GM19023 (cell line): ENCODE results near the gene MAK.
"Not testable (repeated sequence)": the region's sequence is repeated elsewhere in the genome, so short reads cannot be mapped to it uniquely, and the experiment has no call there.

Experiments used
- ATAC-seq: cut with Tn5 transposase; IDR thresholded peaks from one replicate; pipeline ENCODE4 v1.9.1; 2021; ENCODE audit warnings: mild to moderate bottlenecking, moderate library complexity; ENCODE audit not compliant: unreplicated experiment

The MAK gene

GRCh38 chr6:10792101-10792500 lies 46.2 kb downstream of the MAK start:
- no peak for ATAC-seq

DNA sequence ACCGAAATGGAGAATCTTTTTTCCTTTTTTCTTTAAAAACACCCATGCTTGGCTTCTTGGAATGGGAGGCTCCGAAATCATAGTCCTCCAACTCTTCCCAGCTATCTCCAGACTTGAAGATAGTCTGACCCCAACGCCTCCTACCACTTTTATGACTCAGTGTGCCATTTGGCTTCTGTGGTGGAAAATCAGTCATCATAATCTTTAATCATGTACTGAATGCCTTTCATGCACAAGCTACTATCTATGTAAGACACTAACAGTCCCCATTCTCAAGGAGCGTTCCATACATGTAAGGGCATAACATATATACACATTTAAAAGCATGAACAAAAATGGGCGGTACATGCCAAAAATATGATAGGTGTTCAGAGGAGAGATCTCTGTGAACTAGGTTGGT lies 46.7 kb downstream of the MAK start:
- no peak for ATAC-seq

DNA sequence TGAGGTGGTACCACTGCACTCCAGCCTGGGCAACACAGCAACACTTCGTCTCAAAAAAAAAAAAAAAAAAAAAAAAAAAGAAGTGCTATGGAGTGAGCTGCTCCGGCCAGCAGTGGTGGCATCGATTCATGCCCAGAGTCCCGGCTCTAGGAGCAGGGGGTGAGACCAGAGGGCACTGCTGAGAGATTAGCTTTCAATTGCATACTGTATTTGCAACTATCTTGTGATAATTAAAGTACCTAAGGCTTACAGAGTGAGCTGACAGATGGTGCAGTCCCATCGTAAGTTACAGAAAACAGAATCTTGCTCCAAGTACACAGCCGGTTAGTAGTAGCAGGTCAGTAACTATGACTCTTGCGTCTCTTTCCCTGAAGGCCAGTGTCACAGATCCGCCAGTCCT lies 59.3 kb downstream of the MAK start:
- ATAC-seq = no peak

DNA sequence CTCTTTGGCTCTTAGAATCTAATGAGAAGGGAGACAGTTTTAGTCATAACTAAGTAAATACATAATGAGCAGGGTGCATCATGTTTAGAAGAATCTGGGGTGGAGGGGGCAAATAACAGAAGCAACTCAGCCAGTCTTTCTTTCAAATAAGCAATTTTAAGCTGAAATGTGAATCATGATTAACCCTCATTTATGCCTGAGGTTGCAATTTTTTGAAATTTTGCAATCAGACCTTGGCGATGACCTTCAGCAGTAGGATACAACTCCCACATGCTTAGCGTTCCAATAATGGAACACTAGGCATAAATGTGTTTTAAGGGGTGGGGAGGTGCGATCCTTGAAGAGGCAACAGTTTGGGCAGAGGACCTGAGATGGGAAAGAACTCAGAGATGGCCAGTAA lies 60.1 kb downstream of the MAK start:
- ATAC-seq = no peak

- no peak for ATAC-seq
These were observed 66.9 kb downstream of the MAK start for GRCh38 chr6:10771371-10771894.

DNA sequence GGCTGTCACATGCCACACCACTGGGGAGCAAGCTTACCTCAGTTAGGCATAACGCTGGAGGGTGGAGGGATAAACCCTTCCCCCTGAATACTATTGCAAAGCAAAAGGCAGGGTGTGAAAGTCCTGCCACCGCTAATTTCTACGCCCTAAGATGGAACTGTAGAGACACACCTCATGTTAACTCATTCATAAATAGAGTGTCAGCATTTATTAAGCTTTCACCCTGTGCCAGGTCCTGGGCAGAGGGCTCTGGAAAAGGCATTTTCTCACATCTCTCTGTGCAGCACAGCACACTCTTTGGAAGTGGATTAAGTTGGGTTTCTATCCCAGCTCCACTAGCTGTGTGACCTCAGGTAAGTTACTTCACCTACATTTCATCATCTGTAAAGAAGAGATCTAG lies 68.9 kb downstream of the MAK start:
- no peak for ATAC-seq

DNA sequence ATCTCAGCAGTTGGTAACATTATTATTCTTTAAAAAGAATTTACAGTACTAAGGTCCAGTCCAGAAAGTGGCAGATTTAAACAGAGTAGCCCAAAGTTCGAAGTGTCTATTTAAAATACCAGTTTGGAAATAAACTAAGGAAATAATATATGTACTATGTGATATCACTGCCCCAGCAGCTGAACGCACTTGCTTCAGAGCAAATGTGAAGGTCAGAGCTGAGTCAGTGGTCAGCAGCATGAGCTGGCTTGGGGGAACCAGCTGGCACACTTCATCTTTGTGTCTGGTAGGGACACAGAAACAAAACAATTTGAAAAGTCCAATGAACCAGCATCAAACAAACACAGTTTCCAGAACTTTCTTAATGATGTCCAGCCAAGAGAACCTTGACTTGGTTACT lies 75.3 kb downstream of the MAK start:
- no peak for ATAC-seq

DNA sequence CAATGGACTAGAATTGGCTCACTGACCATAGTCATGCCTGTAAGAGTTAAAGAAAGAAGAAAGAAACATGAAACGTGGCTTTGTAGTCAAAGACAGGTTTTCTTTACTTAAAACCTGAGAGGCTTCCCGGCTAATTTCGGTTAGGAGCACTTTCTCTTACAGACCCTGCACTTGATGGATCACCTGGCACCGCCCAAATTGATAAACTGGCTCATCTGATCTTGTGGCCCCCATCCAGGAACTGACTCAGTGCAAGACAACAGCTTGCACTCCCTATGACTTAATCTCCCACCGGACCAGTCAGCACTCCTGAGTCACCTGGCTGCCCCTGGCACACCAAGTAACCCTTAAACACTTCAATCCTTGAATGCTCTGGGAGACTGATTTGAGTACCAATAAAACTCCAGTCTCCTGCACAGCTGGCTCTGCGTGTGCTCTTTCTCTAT lies 78.4 kb downstream of the MAK start:
- no peak for ATAC-seq

DNA sequence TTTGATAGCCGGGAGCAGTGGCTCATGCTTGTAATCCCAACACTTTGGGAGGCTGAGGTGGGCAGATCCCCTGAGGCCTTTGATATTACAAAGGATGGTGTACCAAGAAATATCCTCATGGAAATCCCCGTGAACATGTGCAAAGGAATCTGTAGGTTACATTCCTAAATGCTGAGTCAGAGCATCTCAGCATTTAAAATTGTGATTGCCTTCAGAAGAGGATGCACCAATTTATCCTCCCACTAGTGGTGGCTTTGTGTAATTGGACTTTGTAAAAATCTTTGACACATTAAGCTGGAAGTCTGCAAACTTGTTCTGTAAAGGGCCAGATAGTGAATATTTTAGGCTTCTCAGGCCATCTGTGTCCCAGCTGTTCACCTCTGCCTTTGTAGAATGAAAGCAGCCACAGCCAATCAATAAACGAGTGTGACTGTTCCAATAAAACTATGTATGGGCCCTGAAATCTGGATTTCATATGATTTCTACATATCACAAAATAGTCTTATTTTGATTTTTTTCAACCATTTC lies 79.0 kb downstream of the MAK start:
- ATAC-seq = no peak

- no peak for ATAC-seq
These were observed 82.3 kb downstream of the MAK start for GRCh38 chr6:10756085-10756484.

- ATAC-seq = not testable (repeated sequence)
These were observed 86.6 kb downstream of the MAK start for GRCh38 chr6:10751757-10752156.

DNA sequence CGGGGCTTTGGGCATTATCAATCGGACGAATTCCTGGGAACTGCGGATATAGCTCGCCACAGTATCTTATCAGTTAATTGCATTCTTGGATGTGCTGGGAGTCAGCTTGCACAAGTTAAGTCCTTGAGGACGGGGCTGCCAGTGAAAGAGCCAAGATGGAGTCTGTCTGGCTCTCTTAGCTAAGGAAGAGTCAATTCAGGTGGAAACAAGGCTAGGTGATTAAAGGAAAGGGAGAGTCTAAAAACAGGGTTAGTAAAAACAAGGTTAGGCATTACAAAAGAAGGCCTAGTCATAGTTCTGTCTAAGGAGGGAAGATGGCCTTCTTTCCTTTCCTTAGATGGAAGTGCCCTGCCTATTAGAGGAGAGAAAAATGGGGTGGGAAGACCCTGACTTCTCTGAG lies 87.8 kb downstream of the MAK start:
- not testable (repeated sequence) for ATAC-seq

DNA sequence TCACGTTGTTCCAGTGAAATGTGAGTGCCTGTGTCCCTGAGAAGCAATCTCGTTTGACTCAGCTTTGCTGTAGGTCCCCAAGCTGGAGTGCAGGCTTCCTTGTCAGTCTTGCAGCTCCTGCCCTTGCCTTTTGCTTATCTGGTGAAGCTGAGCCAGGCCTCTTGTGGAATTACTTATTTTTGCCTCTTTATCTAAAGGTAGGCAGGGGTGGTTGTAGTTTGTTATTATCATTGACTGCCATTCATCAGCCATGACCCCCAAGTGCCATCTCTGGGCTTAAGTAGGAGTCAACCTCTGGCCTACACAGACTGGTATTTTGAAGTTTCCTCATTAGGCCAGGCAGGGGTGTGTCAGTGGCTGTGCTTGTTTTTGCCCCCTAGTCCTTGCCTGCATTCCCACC lies 88.6 kb downstream of the MAK start:
- no peak for ATAC-seq

DNA sequence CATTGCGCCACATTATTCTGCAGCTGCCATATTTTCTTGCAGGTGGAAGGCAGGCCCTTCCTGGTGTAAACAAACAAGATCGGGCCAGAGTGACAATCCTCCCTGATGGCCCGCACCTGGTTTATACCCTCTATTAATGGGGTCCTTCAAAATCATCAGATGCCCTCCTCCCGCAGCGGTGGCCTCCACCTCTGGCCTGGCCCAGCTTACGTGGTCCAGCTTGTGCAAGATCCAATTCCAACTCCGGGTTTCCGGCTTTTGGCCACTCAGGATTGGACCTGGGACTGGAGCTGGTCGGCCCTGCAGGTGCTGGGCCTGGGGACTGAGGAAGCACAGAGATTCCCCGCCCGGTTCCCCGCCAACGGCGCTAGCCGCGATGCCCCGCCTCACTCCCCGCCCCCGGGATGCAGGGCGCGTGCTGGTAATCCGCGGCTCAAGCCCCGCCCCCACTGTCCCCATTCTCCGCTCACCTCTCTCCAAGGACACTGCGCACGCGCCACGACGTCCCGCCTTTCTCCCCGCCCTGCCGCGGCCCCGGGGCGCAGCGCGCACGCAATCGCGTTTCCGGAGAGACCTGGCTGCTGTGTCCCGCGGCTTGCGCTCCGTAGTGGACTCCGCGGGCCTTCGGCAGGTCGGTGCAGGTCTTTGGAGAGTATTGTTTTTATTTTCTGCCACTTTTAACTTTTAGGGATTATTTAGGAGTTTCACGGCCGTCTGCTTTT lies 90.9 kb downstream of the MAK start, which contains the start of gene TMEM14B:
TSS of gene TMEM14B (plus strand) at position 555 of the 722 bp plus-strand sequence. CDS start 1,441 bp downstream, outside the sequence.
- peak; percentile 98 for ATAC-seq

DNA sequence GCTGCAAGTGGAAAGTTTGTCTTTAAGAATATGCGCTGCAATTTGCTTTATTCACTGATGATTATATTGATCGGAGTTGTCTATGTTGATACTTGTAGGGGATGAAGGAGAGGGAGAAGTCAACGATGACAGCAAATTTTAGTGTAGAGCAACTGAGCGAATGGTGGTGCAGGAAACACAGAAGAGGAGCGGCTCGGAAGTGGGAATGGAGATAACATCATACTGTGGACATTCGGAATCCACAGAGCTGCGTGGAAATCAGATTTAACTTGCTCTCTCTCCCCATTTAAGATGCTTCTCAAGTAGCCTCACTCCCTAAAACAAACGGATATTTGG lies 91.5 kb downstream of the MAK start:
- ATAC-seq = no peak

DNA sequence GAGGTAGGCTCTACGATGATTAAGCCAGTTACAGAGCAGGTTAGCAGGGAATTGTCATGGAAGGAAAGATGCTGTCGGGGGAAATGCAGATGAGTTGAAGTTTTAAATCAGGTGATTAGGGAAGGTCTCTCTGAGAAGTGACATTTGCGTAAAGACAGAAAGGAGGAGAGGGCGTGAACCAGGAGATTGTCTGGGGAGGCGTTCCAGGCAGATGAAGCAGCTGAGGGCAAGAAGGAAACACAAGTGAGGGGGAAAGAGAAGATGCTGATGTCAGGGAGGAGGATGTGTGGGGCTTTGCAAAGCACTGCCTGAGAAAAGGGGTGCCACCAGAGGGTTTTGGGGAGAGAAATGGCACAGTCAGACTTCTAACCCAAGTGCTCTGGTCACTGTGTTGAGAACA lies 93.2 kb downstream of the MAK start:
- ATAC-seq = no peak

GRCh38 chr6:10743515-10743914 lies 94.8 kb downstream of the MAK start:
- no peak for ATAC-seq

GRCh38 chr6:10742251-10742650 lies 96.1 kb downstream of the MAK start:
- ATAC-seq = no peak

GRCh38 chr6:10741643-10742042 lies 96.7 kb downstream of the MAK start:
- not testable (repeated sequence) for ATAC-seq

- ATAC-seq = no peak
These were observed 98.3 kb downstream of the MAK start for GRCh38 chr6:10740061-10740460.

GRCh38 chr6:10736731-10737130 lies 101.6 kb downstream of the MAK start:
- no peak for ATAC-seq

GRCh38 chr6:10733863-10734262 lies 104.5 kb downstream of the MAK start:
- ATAC-seq = no peak
